HEK293 (cell line): Measurements from ENCODE around the gene MSI2.

ENCODE experiments used
- BCL11B ChIP-seq: fragments of 450-650 bp; formaldehyde crosslinking; IDR thresholded peaks from 2 replicates; pipeline ENCODE4 v1.5.1; 2016; ENCODE audit warnings: low read depth, missing biosample characterization, missing genetic modification characterization
- ZBTB8A ChIP-seq: fragments of 450-650 bp; formaldehyde crosslinking; IDR thresholded peaks from 2 replicates; pipeline ENCODE4 v1.5.1; 2016; ENCODE audit warnings: missing biosample characterization, missing genetic modification characterization
- ZFP3 ChIP-seq: fragments of 450-650 bp; formaldehyde crosslinking; IDR thresholded peaks from 2 replicates; pipeline ENCODE4 v1.5.1; 2016; ENCODE audit warnings: low read depth, missing biosample characterization, missing genetic modification characterization
- ZNF112 ChIP-seq: fragments of 450-650 bp; formaldehyde crosslinking; IDR thresholded peaks from 2 replicates; pipeline ENCODE4 v1.5.0; 2017; ENCODE audit warnings: missing biosample characterization, missing genetic modification characterization
- ZNF157 ChIP-seq: fragments of 450-650 bp; formaldehyde crosslinking; IDR thresholded peaks from 2 replicates; pipeline ENCODE4 v1.5.1; 2016; ENCODE audit warnings: missing biosample characterization, missing genetic modification characterization
- ZNF16 ChIP-seq: fragments of 450-650 bp; formaldehyde crosslinking; IDR thresholded peaks from 2 replicates; pipeline ENCODE4 v1.5.1; 2016; ENCODE audit warnings: low read depth, missing biosample characterization, missing genetic modification characterization
- ZNF416 ChIP-seq: fragments of 450-650 bp; formaldehyde crosslinking; IDR thresholded peaks from 2 replicates; pipeline ENCODE4 v1.5.1; 2016; ENCODE audit warnings: missing biosample characterization, missing genetic modification characterization
- ZNF610 ChIP-seq: fragments of 450-650 bp; formaldehyde crosslinking; IDR thresholded peaks from 2 replicates; pipeline ENCODE4 v1.5.1; 2016; ENCODE audit warnings: missing biosample characterization, missing genetic modification characterization, borderline replicate concordance
- TF ChIP-seq, protein P1 (sequence below): fragments of 450-650 bp; formaldehyde crosslinking; IDR thresholded peaks from 2 replicates; pipeline ENCODE4 v1.5.1; 2016; ENCODE audit warnings: missing biosample characterization, missing genetic modification characterization
- TF ChIP-seq, protein P2 (sequence below): fragments of 450-650 bp; formaldehyde crosslinking; IDR thresholded peaks from 2 replicates; pipeline ENCODE4 v1.5.1; 2016; ENCODE audit warnings: missing biosample characterization, missing genetic modification characterization

DNA sequence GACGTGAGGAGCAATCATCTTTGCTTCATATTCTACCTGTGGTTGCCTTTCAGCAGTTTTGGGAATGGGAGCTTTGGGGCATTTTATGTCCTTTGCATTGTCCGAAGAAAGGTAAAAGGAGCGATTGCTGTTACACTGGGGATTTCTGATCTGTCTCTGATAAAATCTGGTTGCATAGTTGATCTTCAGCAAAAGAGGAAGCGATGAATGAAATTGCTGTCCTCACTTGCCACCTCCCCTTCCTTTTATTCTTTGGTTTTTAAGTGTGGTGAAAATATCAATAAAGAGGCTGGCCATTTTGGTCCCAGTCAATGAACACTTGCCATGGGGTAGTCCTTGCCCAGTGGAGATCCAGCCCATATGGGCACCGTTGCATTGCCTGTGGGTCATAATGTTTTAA, 236.8 kb downstream of the MSI2 start:
- TF ChIP-seq ZBTB8A (tag by site-specific recombination) (no peak), BCL11B (tag by site-specific recombination) (no peak), ZFP3 (tag by site-specific recombination) (no peak), ZNF112 (tag by site-specific recombination) (no peak), ZNF610 (tag by site-specific recombination) (no peak), ZNF157 (no peak), ZNF16 (tag by site-specific recombination) (no peak), ZNF416 (no peak)
- TF ChIP-seq, protein P1, sequence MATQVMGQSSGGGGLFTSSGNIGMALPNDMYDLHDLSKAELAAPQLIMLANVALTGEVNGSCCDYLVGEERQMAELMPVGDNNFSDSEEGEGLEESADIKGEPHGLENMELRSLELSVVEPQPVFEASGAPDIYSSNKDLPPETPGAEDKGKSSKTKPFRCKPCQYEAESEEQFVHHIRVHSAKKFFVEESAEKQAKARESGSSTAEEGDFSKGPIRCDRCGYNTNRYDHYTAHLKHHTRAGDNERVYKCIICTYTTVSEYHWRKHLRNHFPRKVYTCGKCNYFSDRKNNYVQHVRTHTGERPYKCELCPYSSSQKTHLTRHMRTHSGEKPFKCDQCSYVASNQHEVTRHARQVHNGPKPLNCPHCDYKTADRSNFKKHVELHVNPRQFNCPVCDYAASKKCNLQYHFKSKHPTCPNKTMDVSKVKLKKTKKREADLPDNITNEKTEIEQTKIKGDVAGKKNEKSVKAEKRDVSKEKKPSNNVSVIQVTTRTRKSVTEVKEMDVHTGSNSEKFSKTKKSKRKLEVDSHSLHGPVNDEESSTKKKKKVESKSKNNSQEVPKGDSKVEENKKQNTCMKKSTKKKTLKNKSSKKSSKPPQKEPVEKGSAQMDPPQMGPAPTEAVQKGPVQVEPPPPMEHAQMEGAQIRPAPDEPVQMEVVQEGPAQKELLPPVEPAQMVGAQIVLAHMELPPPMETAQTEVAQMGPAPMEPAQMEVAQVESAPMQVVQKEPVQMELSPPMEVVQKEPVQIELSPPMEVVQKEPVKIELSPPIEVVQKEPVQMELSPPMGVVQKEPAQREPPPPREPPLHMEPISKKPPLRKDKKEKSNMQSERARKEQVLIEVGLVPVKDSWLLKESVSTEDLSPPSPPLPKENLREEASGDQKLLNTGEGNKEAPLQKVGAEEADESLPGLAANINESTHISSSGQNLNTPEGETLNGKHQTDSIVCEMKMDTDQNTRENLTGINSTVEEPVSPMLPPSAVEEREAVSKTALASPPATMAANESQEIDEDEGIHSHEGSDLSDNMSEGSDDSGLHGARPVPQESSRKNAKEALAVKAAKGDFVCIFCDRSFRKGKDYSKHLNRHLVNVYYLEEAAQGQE (tag by site-specific recombination), result no peak
- TF ChIP-seq, protein P2, sequence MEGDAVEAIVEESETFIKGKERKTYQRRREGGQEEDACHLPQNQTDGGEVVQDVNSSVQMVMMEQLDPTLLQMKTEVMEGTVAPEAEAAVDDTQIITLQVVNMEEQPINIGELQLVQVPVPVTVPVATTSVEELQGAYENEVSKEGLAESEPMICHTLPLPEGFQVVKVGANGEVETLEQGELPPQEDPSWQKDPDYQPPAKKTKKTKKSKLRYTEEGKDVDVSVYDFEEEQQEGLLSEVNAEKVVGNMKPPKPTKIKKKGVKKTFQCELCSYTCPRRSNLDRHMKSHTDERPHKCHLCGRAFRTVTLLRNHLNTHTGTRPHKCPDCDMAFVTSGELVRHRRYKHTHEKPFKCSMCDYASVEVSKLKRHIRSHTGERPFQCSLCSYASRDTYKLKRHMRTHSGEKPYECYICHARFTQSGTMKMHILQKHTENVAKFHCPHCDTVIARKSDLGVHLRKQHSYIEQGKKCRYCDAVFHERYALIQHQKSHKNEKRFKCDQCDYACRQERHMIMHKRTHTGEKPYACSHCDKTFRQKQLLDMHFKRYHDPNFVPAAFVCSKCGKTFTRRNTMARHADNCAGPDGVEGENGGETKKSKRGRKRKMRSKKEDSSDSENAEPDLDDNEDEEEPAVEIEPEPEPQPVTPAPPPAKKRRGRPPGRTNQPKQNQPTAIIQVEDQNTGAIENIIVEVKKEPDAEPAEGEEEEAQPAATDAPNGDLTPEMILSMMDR (tag by site-specific recombination), result no peak
